Measurements from ENCODE around the gene PTPN13.

- TF ChIP-seq REST (IDR thresholded peaks at IDR 0.05; ENCODE audit: insufficient read depth in 1 of 2, low read depth in 2 of 2, low read length in 2 of 2), result no peak
- TF ChIP-seq TAF1 (IDR thresholded peaks at IDR 0.05; ENCODE audit: borderline replicate concordance, insufficient read depth, low read length), result no peak
- no peak for TF ChIP-seq SIN3A (IDR thresholded peaks at IDR 0.05; ENCODE audit: borderline replicate concordance, insufficient read depth, low read length)
- TF ChIP-seq POLR2AphosphoS5 (IDR thresholded peaks at IDR 0.05; ENCODE audit: low read depth, low read length), result no peak
- TF ChIP-seq FOXP2 (optimal IDR thresholded peaks at IDR 0.05; ENCODE audit: borderline replicate concordance, extremely low read depth, extremely low read length, insufficient read depth), result no peak
Measured at GRCh38 chr4:86759298-86759697, 165.2 kb downstream of the PTPN13 start.
